Upper lobe of left lung (tissue), 6 donors: ENCODE measurements around the gene LARGE1. TPM values are rescaled to one million over a fixed set of nuclear protein-coding genes. Genes with fewer than 3 reads are reported as not detected.

Experiments
- ATAC-seq, 2 donors: fragments of 200-7000 bp; cut with Tn5 transposase; one replicate each; pipeline ENCODE4 v1.9.1; 2022; ENCODE audit warnings: mild to moderate bottlenecking in 2 of 2, moderate library complexity in 2 of 2; ENCODE audit not compliant: low FRiP score in 2 of 2
- DNase-seq, 2 donors: peaks; one replicate each; pipeline ENCODE4 v3.0.0-alpha.2; 2019 to 2020
- H3K27ac ChIP-seq, 4 donors: fragments of 200-600 bp; sonication (generic); one replicate each; pipeline ENCODE4 v1.5.1; 2016 to 2019
- H3K27me3 ChIP-seq, 4 donors: fragments of 200-600 bp; sonication (generic); one replicate each; pipeline ENCODE4 v1.5.1; 2017 to 2019
- H3K36me3 ChIP-seq, 4 donors: fragments of 200-600 bp; sonication (generic); one replicate each; pipeline ENCODE4 v1.5.1; 2016 to 2019
- H3K4me1 ChIP-seq, 4 donors: fragments of 200-600 bp; sonication (generic); one replicate each; pipeline ENCODE4 v1.5.1; 2018 to 2019
- H3K4me3 ChIP-seq, 4 donors: fragments of 200-600 bp; sonication (generic); one replicate each; pipeline ENCODE4 v1.5.1; 2017 to 2019; ENCODE audit warnings: mild to moderate bottlenecking in 2 of 4, moderate library complexity in 1 of 4
- H3K9me3 ChIP-seq, 4 donors: fragments of 200-600 bp; sonication (generic); one replicate each; pipeline ENCODE4 v1.5.1; 2018 to 2019
- CTCF ChIP-seq, 6 experiments: fragments of 450-650 bp in 4 of 6; fragments of 200-600 bp in 2 of 6; sonication (generic) in 2 of 6; IDR thresholded peaks; one replicate each; pipeline ENCODE4 v1.5.1; 2016 to 2019; ENCODE audit warnings: antibody characterized with exemption in 6 of 6
- EP300 ChIP-seq, 4 donors: sonication (generic); formaldehyde crosslinking; IDR thresholded peaks; one replicate each; pipeline ENCODE4 v1.5.1; 2017; ENCODE audit warnings: antibody characterized with exemption in 4 of 4, control low read depth in 2 of 4
- POLR2A ChIP-seq, 4 donors: fragments of 450-650 bp; IDR thresholded peaks; one replicate each; pipeline ENCODE4 v1.5.1; 2016 to 2017; ENCODE audit warnings: antibody characterized with exemption in 4 of 4, mild to moderate bottlenecking in 2 of 4
- POLR2AphosphoS5 ChIP-seq, 2 donors: sonication (generic); formaldehyde crosslinking; IDR thresholded peaks; one replicate each; pipeline ENCODE4 v1.5.1; 2017; ENCODE audit warnings: antibody characterized with exemption in 2 of 2
- WGBS, 2 donors: methylation state at CpG; one replicate each; pipeline ENCODE4 v1.1.5; 2017 to 2018; 5-methylcytosine and 5-hydroxymethylcytosine counted together
- total RNA-seq, 6 donors: library from RNA; depleted of rRNA in 4 of 6; stranded (reverse); fragments of >200 nt in 4 of 6; gene quantifications; one replicate each; pipeline versions ENCODE4 v1.1.0 to v1.2.1, GENCODE V29; 2016 to 2021
- donor health status: DM: no; HTN: no; CAD: no; lungs with moderate emphysema.
- donor health status: DM: no; HTN: yes; CAD: no; lungs with severe emphysema.

LARGE1 gene
- total RNA-seq, 6 donors from 2014 or later, result 14.0 to 56.6 (median 25.3) TPM

DNA sequence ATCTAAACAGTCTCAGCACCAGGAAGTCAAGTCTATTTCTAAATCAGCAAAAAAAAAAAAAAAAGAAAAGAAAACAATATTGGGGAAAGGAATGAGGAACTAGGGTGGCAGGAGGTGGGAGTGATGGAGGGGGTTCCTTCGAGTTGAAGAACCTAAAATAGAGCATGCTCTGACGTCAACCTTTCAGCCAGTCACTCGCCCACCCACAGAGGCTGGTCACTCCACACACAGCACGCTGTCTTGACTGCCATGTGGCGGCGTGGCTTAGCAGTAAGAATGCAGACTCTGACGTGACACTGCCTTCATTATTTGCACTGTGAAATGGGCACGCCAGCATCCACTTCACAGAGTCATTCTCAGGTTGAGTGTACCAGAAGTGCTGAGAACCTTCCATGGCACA lies 48.3 kb downstream of the LARGE1 start:
- H3K27ac ChIP-seq, result no peak overlapping the region
- 62 to 78% methylated on average over 8 of the region's 8 CpGs for WGBS, 2 donors
- H3K4me3 ChIP-seq, result no peak overlapping the region
- H3K4me1 ChIP-seq, result peaks cover 18 to 27% (median 19%) of the 10 kb centered on the region in 4 donors
- ATAC-seq (no peak), DNase-seq (no peak)
- TF ChIP-seq POLR2AphosphoS5 (IDR thresholded peaks at IDR 0.05) (no peak), POLR2A (IDR thresholded peaks at IDR 0.05) (no peak), CTCF (IDR thresholded peaks at IDR 0.05) (no peak), EP300 (IDR thresholded peaks at IDR 0.05) (no peak)
- no peaks in the 10 kb centered on the region for H3K9me3 ChIP-seq
- H3K27me3 ChIP-seq, result no peaks in the 10 kb centered on the region
- no peaks in the 10 kb centered on the region for H3K36me3 ChIP-seq

DNA sequence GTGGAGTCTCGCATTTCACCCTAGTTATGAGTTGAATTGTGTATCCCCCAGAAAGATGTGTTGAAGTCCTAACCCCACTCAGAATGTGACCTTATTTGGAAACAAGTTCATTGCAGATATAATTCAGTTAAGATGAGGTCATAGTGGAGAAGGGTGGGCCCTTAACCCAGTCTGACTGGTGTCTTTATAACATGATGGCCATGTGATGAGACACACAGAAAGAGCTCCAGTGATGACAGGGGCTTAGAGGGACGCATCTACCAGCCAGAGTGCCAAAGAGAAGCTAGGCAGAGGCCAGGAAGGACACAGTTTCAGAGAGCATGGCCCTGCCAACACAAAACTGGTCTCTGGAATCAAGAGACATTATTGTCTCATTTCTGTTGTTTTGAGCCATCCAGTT lies 50.3 kb downstream of the LARGE1 start:
- ATAC-seq (no peak), DNase-seq (no peak)
- H3K4me1 ChIP-seq, result peaks cover 14 to 20% (median 18%) of the 10 kb centered on the region in 4 donors
- no peak for TF ChIP-seq CTCF (IDR thresholded peaks at IDR 0.05)
- TF ChIP-seq POLR2A (IDR thresholded peaks at IDR 0.05), result no peak
- no peak for TF ChIP-seq POLR2AphosphoS5 (IDR thresholded peaks at IDR 0.05)
- TF ChIP-seq EP300 (IDR thresholded peaks at IDR 0.05), result no peak
- WGBS, 2 donors, result 89 to 90% methylated on average over 2 of the region's 2 CpGs
- no peaks in the 10 kb centered on the region for H3K9me3 ChIP-seq
- no peak overlapping the region for H3K27ac ChIP-seq
- H3K36me3 ChIP-seq, result no peaks in the 10 kb centered on the region
- no peaks in the 10 kb centered on the region for H3K27me3 ChIP-seq
- H3K4me3 ChIP-seq, result no peak overlapping the region

GRCh38 chr22:33867971-33868370 lies 52.3 kb downstream of the LARGE1 start:
- H3K4me3 ChIP-seq, result no peak overlapping the region
- no peak for TF ChIP-seq POLR2A (IDR thresholded peaks at IDR 0.05)
- no peak for TF ChIP-seq EP300 (IDR thresholded peaks at IDR 0.05)
- TF ChIP-seq CTCF (IDR thresholded peaks at IDR 0.05), result no peak
- no peak for TF ChIP-seq POLR2AphosphoS5 (IDR thresholded peaks at IDR 0.05)
- ATAC-seq, result no peak
- no peaks in the 10 kb centered on the region for H3K36me3 ChIP-seq
- H3K9me3 ChIP-seq, result no peaks in the 10 kb centered on the region
- WGBS, 2 donors, result 91 to 97% methylated on average over 9 of the region's 9 CpGs
- peaks cover 2 to 17% (median 7%) of the 10 kb centered on the region in 4 donors for H3K4me1 ChIP-seq
- peak overlapping the region in 3 of 4 donors; percentile 17 to 44 (median 40) for H3K27ac ChIP-seq
- H3K27me3 ChIP-seq, result no peaks in the 10 kb centered on the region
- no peak for DNase-seq

DNA sequence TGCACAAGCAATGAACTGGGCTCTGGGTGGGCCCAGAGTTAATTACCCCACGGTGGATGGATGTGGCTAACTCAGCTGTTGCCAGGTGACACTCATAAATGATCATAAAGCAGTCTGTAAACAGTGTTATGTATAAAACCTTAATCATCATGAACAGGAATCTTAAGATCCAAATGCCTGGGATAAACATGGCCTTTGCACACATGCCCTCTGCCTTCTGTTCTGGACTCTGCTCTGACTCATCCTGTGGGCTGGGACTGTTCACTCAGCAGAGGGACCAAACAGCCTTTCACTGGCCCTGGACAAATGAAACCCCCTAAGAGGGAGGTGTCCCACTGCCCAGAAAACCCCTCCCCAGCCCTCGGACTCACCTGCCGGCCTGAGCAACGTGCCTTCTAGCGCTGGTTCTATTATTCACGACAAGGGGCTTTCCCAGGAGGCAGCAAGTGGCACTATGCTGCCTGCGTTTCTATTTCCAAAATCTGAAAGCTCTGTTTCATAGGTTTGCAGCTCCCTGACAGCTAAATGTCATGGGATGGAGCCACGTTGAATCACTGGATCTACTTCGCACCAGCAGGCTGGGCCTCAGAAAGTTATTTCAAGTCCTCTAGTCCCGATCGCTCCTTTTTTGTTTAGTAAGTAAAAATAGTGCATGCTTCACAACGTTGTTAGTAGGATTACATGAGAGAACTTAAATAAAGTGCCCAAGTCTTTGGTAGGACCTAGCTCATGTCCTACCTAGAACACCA lies 53.0 kb downstream of the LARGE1 start:
- no peaks in the 10 kb centered on the region for H3K27me3 ChIP-seq
- no peak for TF ChIP-seq POLR2A (IDR thresholded peaks at IDR 0.05)
- TF ChIP-seq POLR2AphosphoS5 (IDR thresholded peaks at IDR 0.05), result no peak
- TF ChIP-seq CTCF (IDR thresholded peaks at IDR 0.05), result no peak
- TF ChIP-seq EP300 (IDR thresholded peaks at IDR 0.05), result no peak
- no peaks in the 10 kb centered on the region for H3K9me3 ChIP-seq
- DNase-seq (no peak), ATAC-seq (no peak)
- H3K27ac ChIP-seq, result peak overlapping the region in 3 of 4 donors; percentile 17 to 44 (median 40)
- H3K4me3 ChIP-seq, result no peak overlapping the region
- WGBS, 2 donors, result 82 to 93% methylated on average over 12 of the region's 12 CpGs
- H3K4me1 ChIP-seq, result peaks cover 0 to 10% (median 1%) of the 10 kb centered on the region in 4 donors
- no peaks in the 10 kb centered on the region for H3K36me3 ChIP-seq

- ATAC-seq, result no peak
- TF ChIP-seq POLR2A (IDR thresholded peaks at IDR 0.05) (no peak), CTCF (IDR thresholded peaks at IDR 0.05) (no peak), POLR2AphosphoS5 (IDR thresholded peaks at IDR 0.05) (no peak), EP300 (IDR thresholded peaks at IDR 0.05) (no peak)
These were observed 53.8 kb downstream of the LARGE1 start for GRCh38 chr22:33866511-33866910.

More at GRCh38 chr22:33866511-33866910, 53.8 kb downstream of the LARGE1 start:
- Histone ChIP-seq H3K4me3 (no peak overlapping the region), H3K27me3 (no peaks in the 10 kb centered on the region), H3K9me3 (no peaks in the 10 kb centered on the region), H3K4me1 (peaks cover 0 to 14% (median 0%) of the 10 kb centered on the region in 4 donors), H3K27ac (no peak overlapping the region), H3K36me3 (no peaks in the 10 kb centered on the region)
- WGBS, 2 donors, result 96 to 97% methylated on average over 3 of the region's 3 CpGs
- no peak for DNase-seq
